GM12878 (cell line): ENCODE data around the gene INTS13. TPM values are rescaled to one million over a fixed set of nuclear protein-coding genes. Genes with fewer than 3 reads are reported as not detected.

Source experiments
- CBX3 ChIP-seq: fragments of 200-600 bp; sonication (generic); IDR thresholded peaks from 2 replicates; pipeline ENCODE4 v1.6.1; 2016; ENCODE audit warnings: low read depth, borderline replicate concordance
- CEBPB ChIP-seq, 2 experiments: fragments of 150-350 bp in 1 of 2; IDR thresholded peaks; 2 replicates each; pipeline ENCODE4 v1.6.1; 2012 to 2014; ENCODE audit warnings: low read depth in 2 of 2, low read length in 2 of 2, borderline replicate concordance in 1 of 2, inconsistent platforms in 1 of 2
- DPF2 ChIP-seq: fragments of 450-650 bp; IDR thresholded peaks from 2 replicates; pipeline ENCODE4 v1.6.1; 2017; ENCODE audit warnings: mild to moderate bottlenecking
- FOXM1 ChIP-seq: IDR thresholded peaks from 2 replicates; pipeline ENCODE4 v1.6.1; 2012; ENCODE audit warnings: low read depth, mild to moderate bottlenecking, inconsistent platforms, low read length, moderate library complexity
- IKZF1 ChIP-seq: fragments of 450-650 bp; conservative IDR thresholded peaks from 2 replicates; pipeline ENCODE4 v1.6.1; 2017; ENCODE audit warnings: antibody characterized with exemption, mild to moderate bottlenecking
- IRF4 ChIP-seq: IDR thresholded peaks from 2 replicates; pipeline ENCODE4 v1.6.1; 2011; ENCODE audit warnings: low read depth, low read length
- KLF5 ChIP-seq: fragments of 450-650 bp; IDR thresholded peaks from 2 replicates; pipeline ENCODE4 v1.6.1; 2014; ENCODE audit warnings: mild to moderate bottlenecking; ENCODE audit not compliant: partially characterized antibody
- MEF2B ChIP-seq: fragments of 450-650 bp; IDR thresholded peaks from 2 replicates; pipeline ENCODE4 v1.6.1; 2018; ENCODE audit warnings: mild to moderate bottlenecking, moderate library complexity; ENCODE audit not compliant: partially characterized antibody, poor library complexity, severe bottlenecking
- MTA2 ChIP-seq: fragments of 450-650 bp; IDR thresholded peaks from 2 replicates; pipeline ENCODE4 v1.6.1; 2016; ENCODE audit warnings: low read depth, mild to moderate bottlenecking, moderate library complexity
- MTA3 ChIP-seq: IDR thresholded peaks from 2 replicates; pipeline ENCODE4 v1.6.1; 2012; ENCODE audit warnings: low read length, inconsistent platforms, borderline replicate concordance
- MXI1 ChIP-seq: fragments of 150-350 bp; IDR thresholded peaks from 2 replicates; pipeline ENCODE4 v1.6.1; 2011; ENCODE audit warnings: low read depth, mild to moderate bottlenecking, inconsistent platforms, low read length, improper control_type of control experiment
- NBN ChIP-seq: fragments of 450-650 bp; IDR thresholded peaks from 2 replicates; pipeline ENCODE4 v1.6.1; 2016
- NFYB ChIP-seq: IDR thresholded peaks from 2 replicates; pipeline ENCODE4 v1.6.1; 2011; ENCODE audit warnings: low read depth, mild to moderate bottlenecking, low read length, improper control_type of control experiment, moderate library complexity; ENCODE audit not compliant: insufficient read depth
- NR2F1 ChIP-seq: fragments of 450-650 bp; conservative IDR thresholded peaks from 2 replicates; pipeline ENCODE4 v1.6.1; 2017; ENCODE audit warnings: mild to moderate bottlenecking
- NRF1 ChIP-seq: conservative IDR thresholded peaks from 2 replicates; pipeline ENCODE4 v1.6.1; 2011; ENCODE audit warnings: mild to moderate bottlenecking, low read depth, low read length, improper control_type of control experiment
- PAX8 ChIP-seq: fragments of 450-650 bp; IDR thresholded peaks from 2 replicates; pipeline ENCODE4 v1.6.1; 2017; ENCODE audit warnings: mild to moderate bottlenecking, moderate library complexity
- POU2F2 ChIP-seq: IDR thresholded peaks from 3 replicates; pipeline ENCODE4 v1.6.1; 2011; ENCODE audit warnings: low read depth, mild to moderate bottlenecking, low read length, borderline replicate concordance
- SIN3A ChIP-seq: IDR thresholded peaks from 2 replicates; pipeline ENCODE4 v1.6.1; 2012; ENCODE audit warnings: low read depth, low read length, improper control_type of control experiment
- SMAD1 ChIP-seq: fragments of 450-650 bp; IDR thresholded peaks from 2 replicates; pipeline ENCODE4 v1.6.1; 2018; ENCODE audit warnings: mild to moderate bottlenecking, low read depth; ENCODE audit not compliant: partially characterized antibody
- TBL1XR1 ChIP-seq: IDR thresholded peaks from 2 replicates; pipeline ENCODE4 v1.6.1; 2012; ENCODE audit warnings: low read depth, low read length, improper control_type of control experiment
- YY1 ChIP-seq: IDR thresholded peaks from 2 replicates; pipeline ENCODE4 v1.6.1; 2011; ENCODE audit warnings: low read depth, mild to moderate bottlenecking, low read length
- ZNF207 ChIP-seq: fragments of 450-650 bp; IDR thresholded peaks from 2 replicates; pipeline ENCODE4 v1.6.1; 2014; ENCODE audit warnings: antibody characterized with exemption, mild to moderate bottlenecking, borderline replicate concordance
- ZNF217 ChIP-seq: fragments of 450-650 bp; IDR thresholded peaks from 2 replicates; pipeline ENCODE4 v1.6.1; 2017; ENCODE audit warnings: antibody characterized with exemption, mild to moderate bottlenecking
- ZNF274 ChIP-seq: IDR thresholded peaks from one replicate; pipeline ENCODE4 v1.8.0; 2011; ENCODE audit not compliant: insufficient read length, insufficient read depth
- polyA plus RNA-seq, 11 experiments: library from polyadenylated mRNA; depleted of rRNA in 4 of 11; unstranded in 6 of 11; stranded (reverse) in 5 of 11; fragments of >200 nt; fragmentation: Nextera tagmentation in 4 of 11; fragmentation: Illumina TruSeq in 1 of 11; extraction: Ambion mirVana in 4 of 11; extraction: Trizol in 1 of 11; gene quantifications; 1 replicate in 1 of 11; 2 replicates in 10 of 11; pipeline versions ENCODE4 v1.2.1 to v1.2.3, GENCODE V29; 2011 to 2016; ENCODE audit warnings: inconsistent platforms in 2 of 11, missing spikeins in 2 of 11, low read depth in 1 of 11
- total RNA-seq, 4 experiments: library from RNA; depleted of rRNA in 3 of 4; stranded (reverse); fragments of >200 nt in 3 of 4; fragmentation: Illumina TruSeq in 1 of 4; extraction: Trizol in 1 of 4; gene quantifications; 2 replicates each; pipeline versions ENCODE4 v1.2.1 to v1.2.3, GENCODE V29; 2013 to 2021
- TF ChIP-seq, protein P1 (sequence below): fragments of 450-650 bp; IDR thresholded peaks from 2 replicates; pipeline ENCODE4 v1.6.1; 2017; ENCODE audit warnings: low read depth, mild to moderate bottlenecking, moderate library complexity
- TF ChIP-seq, protein P2 (sequence below): fragments of 450-650 bp; IDR thresholded peaks from 2 replicates; pipeline ENCODE4 v1.6.1; 2016; ENCODE audit warnings: mild to moderate bottlenecking
- TF ChIP-seq, protein P3 (sequence below): fragments of 450-650 bp; conservative IDR thresholded peaks from 2 replicates; pipeline ENCODE4 v1.6.1; 2017; ENCODE audit warnings: mild to moderate bottlenecking, moderate library complexity

Gene INTS13
- total and polyA plus RNA-seq, 10 of the 15 experiments (the other 5 are each of a cell fraction or from before 2014, with no cell fraction given): 33.4 to 72.0 (median 59.9) TPM

DNA sequence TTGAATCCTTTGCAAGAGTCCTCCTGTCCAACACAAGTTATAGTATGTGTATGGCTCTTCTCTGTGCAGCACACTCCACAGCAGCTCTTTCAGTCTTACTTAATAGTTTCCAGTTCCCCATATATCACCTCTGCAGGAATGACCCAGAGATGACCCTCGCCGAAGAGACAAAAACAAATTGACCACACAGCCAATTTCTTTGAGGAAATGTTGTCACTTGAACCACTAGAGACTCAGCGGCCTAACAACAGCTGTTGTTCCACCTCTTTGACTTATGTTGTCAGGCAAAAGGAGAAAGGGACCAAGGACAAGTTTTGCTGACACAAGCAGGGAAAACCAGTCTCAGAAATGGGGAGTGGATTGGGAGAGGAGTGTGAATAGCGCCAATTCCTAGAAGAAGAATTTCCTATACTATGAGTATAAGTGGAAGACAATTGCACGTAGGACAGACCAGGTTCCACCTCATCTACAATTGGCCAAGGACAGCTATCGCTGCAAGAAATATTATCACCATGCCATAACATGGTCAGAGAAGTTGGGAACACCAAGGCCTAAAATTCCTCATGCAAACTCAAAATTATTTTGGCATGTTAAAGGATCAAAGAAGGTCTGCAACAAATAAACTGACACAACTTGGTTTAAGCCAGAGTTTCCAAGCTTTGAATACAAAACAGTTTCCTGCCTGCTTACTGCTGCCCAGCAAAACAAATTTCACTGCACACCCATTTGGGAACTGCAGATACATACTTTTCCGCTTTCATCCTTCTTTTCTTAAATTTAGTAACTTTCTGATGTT is 63.1 kb downstream of the INTS13 start (continued):
- TF ChIP-seq NRF1: no peak
- no peak for TF ChIP-seq PAX8
- TF ChIP-seq, protein P1, sequence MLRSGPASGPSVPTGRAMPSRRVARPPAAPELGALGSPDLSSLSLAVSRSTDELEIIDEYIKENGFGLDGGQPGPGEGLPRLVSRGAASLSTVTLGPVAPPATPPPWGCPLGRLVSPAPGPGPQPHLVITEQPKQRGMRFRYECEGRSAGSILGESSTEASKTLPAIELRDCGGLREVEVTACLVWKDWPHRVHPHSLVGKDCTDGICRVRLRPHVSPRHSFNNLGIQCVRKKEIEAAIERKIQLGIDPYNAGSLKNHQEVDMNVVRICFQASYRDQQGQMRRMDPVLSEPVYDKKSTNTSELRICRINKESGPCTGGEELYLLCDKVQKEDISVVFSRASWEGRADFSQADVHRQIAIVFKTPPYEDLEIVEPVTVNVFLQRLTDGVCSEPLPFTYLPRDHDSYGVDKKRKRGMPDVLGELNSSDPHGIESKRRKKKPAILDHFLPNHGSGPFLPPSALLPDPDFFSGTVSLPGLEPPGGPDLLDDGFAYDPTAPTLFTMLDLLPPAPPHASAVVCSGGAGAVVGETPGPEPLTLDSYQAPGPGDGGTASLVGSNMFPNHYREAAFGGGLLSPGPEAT: peak; percentile 63; the same call in 1 of the 2 replicates
- TF ChIP-seq ZNF274: no peak
- TF ChIP-seq FOXM1: peak; percentile 82; the same call in 1 of the 2 replicates
- no peak for TF ChIP-seq NFYB
- peak; percentile 87; the same call in 1 of the 2 replicates for TF ChIP-seq MTA3
- no peak for TF ChIP-seq KLF5
- peak; percentile 88 for TF ChIP-seq MTA2
- TF ChIP-seq IKZF1: peak; percentile 91
- peak; percentile 92 for TF ChIP-seq NR2F1
- TF ChIP-seq MXI1: 0 out of 2 replicates have a peak, but pooled peaks have one; percentile 30
- TF ChIP-seq MEF2B: peak; percentile 54
- TF ChIP-seq NBN: 0 out of 2 replicates have a peak, but pooled peaks have one; percentile 62
- no peak for TF ChIP-seq ZNF207
- no peak for TF ChIP-seq POU2F2
- TF ChIP-seq SIN3A: no peak
- no peak; a peak in 1 of 4 replicates for TF ChIP-seq CEBPB (IDR thresholded peaks at IDR 0.05; ENCODE audit: borderline replicate concordance in 1 of 2, low read depth in 2 of 2, low read length in 2 of 2)
- no peak for TF ChIP-seq CBX3
- TF ChIP-seq TBL1XR1: peak; percentile 76
- peak; percentile 89; the same call in 1 of the 2 replicates for TF ChIP-seq DPF2
- no peak for TF ChIP-seq ZNF217
- TF ChIP-seq, protein P2, sequence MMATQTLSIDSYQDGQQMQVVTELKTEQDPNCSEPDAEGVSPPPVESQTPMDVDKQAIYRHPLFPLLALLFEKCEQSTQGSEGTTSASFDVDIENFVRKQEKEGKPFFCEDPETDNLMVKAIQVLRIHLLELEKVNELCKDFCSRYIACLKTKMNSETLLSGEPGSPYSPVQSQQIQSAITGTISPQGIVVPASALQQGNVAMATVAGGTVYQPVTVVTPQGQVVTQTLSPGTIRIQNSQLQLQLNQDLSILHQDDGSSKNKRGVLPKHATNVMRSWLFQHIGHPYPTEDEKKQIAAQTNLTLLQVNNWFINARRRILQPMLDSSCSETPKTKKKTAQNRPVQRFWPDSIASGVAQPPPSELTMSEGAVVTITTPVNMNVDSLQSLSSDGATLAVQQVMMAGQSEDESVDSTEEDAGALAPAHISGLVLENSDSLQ: peak; percentile 44; the same call in 1 of the 2 replicates
- TF ChIP-seq IRF4: no peak
- TF ChIP-seq, protein P3, sequence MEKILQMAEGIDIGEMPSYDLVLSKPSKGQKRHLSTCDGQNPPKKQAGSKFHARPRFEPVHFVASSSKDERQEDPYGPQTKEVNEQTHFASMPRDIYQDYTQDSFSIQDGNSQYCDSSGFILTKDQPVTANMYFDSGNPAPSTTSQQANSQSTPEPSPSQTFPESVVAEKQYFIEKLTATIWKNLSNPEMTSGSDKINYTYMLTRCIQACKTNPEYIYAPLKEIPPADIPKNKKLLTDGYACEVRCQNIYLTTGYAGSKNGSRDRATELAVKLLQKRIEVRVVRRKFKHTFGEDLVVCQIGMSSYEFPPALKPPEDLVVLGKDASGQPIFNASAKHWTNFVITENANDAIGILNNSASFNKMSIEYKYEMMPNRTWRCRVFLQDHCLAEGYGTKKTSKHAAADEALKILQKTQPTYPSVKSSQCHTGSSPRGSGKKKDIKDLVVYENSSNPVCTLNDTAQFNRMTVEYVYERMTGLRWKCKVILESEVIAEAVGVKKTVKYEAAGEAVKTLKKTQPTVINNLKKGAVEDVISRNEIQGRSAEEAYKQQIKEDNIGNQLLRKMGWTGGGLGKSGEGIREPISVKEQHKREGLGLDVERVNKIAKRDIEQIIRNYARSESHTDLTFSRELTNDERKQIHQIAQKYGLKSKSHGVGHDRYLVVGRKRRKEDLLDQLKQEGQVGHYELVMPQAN: no peak
- TF ChIP-seq YY1: no peak
- TF ChIP-seq SMAD1: no peak
